H1 (cell line): ENCODE data around the gene PRSS16. TPM values are rescaled to one million over a fixed set of nuclear protein-coding genes. Genes with fewer than 3 reads are reported as not detected.

Experiments
- CTCF ChIA-PET: fragments of 300-600 bp; sonication (Branson Sonifier 250); formaldehyde crosslinking; loops from one replicate; lab custom pipeline; 2021; ENCODE audit not compliant: partially characterized antibody; lab: Charles Lee
- POLR2A ChIA-PET: fragments of 300-600 bp; sonication (Branson Sonifier 250); formaldehyde crosslinking; loops from one replicate; lab custom pipeline; 2021; ENCODE audit warnings: inconsistent platforms; ENCODE audit not compliant: partially characterized antibody; lab: Charles Lee
- DNase-seq, 2 experiments: peaks; one replicate each; pipeline versions ENCODE4 v3.0.0 to v3.0.0-alpha.2; 2010 to 2022; ENCODE audit warnings: low spot score in 2 of 2, low read depth in 1 of 2, mixed read lengths in 1 of 2
- FAIRE-seq: peaks from 2 replicates; lab custom pipeline; 2011; peaks lifted over from hg19 to GRCh38; lab: Jason Lieb, UNC
- H2AFZ ChIP-seq: 2 replicates; pipeline ENCODE4 v1.8.1; 2012; ENCODE audit warnings: low read length, inconsistent platforms
- H2AK5ac ChIP-seq: 2 replicates; pipeline ENCODE4 v1.6.1; 2013; ENCODE audit warnings: low read depth, low read length
- H2BK120ac ChIP-seq: replicated peaks from 2 replicates; pipeline ENCODE3; 2013; ENCODE audit warnings: low read depth, low read length, inconsistent platforms
- H2BK12ac ChIP-seq: 2 replicates; pipeline ENCODE4 v1.6.1; 2013; ENCODE audit warnings: low read depth, low read length
- H2BK15ac ChIP-seq: 2 replicates; pipeline ENCODE4 v1.6.1; 2013; ENCODE audit warnings: low read length
- H2BK20ac ChIP-seq: 2 replicates; pipeline ENCODE4 v1.6.1; 2013; ENCODE audit warnings: low read length
- H2BK5ac ChIP-seq: 2 replicates; pipeline ENCODE4 v1.6.1; 2013; ENCODE audit warnings: low read depth, low read length
- H3K14ac ChIP-seq: 2 replicates; pipeline ENCODE4 v1.6.1; 2013; ENCODE audit warnings: inconsistent platforms; ENCODE audit not compliant: insufficient read length
- H3K18ac ChIP-seq: 2 replicates; pipeline ENCODE4 v1.6.1; 2013; ENCODE audit warnings: low read length; ENCODE audit errors: extremely low read depth
- H3K23ac ChIP-seq: 2 replicates; pipeline ENCODE4 v1.6.1; 2013; ENCODE audit warnings: inconsistent platforms; ENCODE audit not compliant: insufficient read length
- H3K23me2 ChIP-seq: 2 replicates; pipeline ENCODE4 v1.6.1; 2013; ENCODE audit warnings: low read depth, low read length
- H3K27ac ChIP-seq: 2 replicates; pipeline ENCODE4 v1.6.1; 2011; ENCODE audit warnings: low read depth, low read length, inconsistent platforms
- H3K27me3 ChIP-seq, 4 experiments: replicated peaks in 1 of 4; 1 replicate in 1 of 4; 2 replicates in 3 of 4; pipeline versions ENCODE4 v1.6.1 to v1.8.1; 2011 to 2013; ENCODE audit warnings: low read length in 3 of 4, mild to moderate bottlenecking in 3 of 4, inconsistent platforms in 2 of 4, mixed read lengths in 2 of 4, moderate library complexity in 1 of 4; ENCODE audit not compliant: control insufficient read depth in 3 of 4, insufficient read depth in 3 of 4; ENCODE audit errors: extremely low read depth in 1 of 4
- H3K36me3 ChIP-seq, 4 experiments: 2 replicates each; pipeline versions ENCODE4 v1.6.1 to v1.8.1; 2011 to 2013; ENCODE audit warnings: mild to moderate bottlenecking in 4 of 4, low read length in 3 of 4, moderate library complexity in 2 of 4, control low read depth in 1 of 4, inconsistent platforms in 1 of 4; ENCODE audit not compliant: insufficient read depth in 4 of 4, control insufficient read depth in 2 of 4
- H3K4ac ChIP-seq: replicated peaks from 2 replicates; pipeline ENCODE3; 2013; ENCODE audit warnings: low read length, low read depth, mixed read lengths, inconsistent platforms; ENCODE audit not compliant: insufficient read length
- H3K4me1 ChIP-seq, 4 experiments: replicated peaks in 1 of 4; 1 replicate in 1 of 4; 2 replicates in 3 of 4; pipeline versions ENCODE4 v1.6.1 to v1.8.1; 2011 to 2013; ENCODE audit warnings: low read length in 3 of 4, inconsistent platforms in 2 of 4, mixed read lengths in 1 of 4; ENCODE audit not compliant: insufficient read depth in 4 of 4, control insufficient read depth in 3 of 4
- H3K4me2 ChIP-seq, 2 experiments: 2 replicates each; pipeline versions ENCODE4 v1.6.1 to v1.8.1; 2011 to 2013; ENCODE audit warnings: low read depth in 2 of 2, low read length in 2 of 2, control low read depth in 1 of 2, inconsistent platforms in 1 of 2, mild to moderate bottlenecking in 1 of 2; ENCODE audit not compliant: insufficient read depth in 1 of 2
- H3K4me3 ChIP-seq, 4 experiments: fragments of 200-600, 300-600 bp in 1 of 4; sonication (generic), shearing (Covaris generic), sonication (Bioruptor Twin) in 1 of 4; 2 replicates each; pipeline versions ENCODE4 v1.5.1 to v1.8.1; 2011 to 2016; ENCODE audit warnings: low read length in 4 of 4, low read depth in 3 of 4, control low read depth in 2 of 4, inconsistent platforms in 2 of 4, mild to moderate bottlenecking in 2 of 4, mixed read lengths in 1 of 4, moderate library complexity in 1 of 4; ENCODE audit not compliant: insufficient read depth in 2 of 4; ENCODE audit errors: extremely low read depth in 1 of 4
- H3K56ac ChIP-seq: replicated peaks from 2 replicates; pipeline ENCODE3; 2013; ENCODE audit warnings: low read depth, mild to moderate bottlenecking, mixed read lengths, low read length, inconsistent platforms; ENCODE audit not compliant: insufficient read length
- H3K79me1 ChIP-seq: 2 replicates; pipeline ENCODE4 v1.6.1; 2013; ENCODE audit warnings: low read depth, low read length, control low read depth
- H3K79me2 ChIP-seq, 2 experiments: 2 replicates each; pipeline versions ENCODE4 v1.6.1 to v1.8.1; 2012 to 2013; ENCODE audit warnings: low read length in 2 of 2, mild to moderate bottlenecking in 2 of 2, inconsistent platforms in 1 of 2; ENCODE audit not compliant: insufficient read depth in 2 of 2, control insufficient read depth in 1 of 2
- H3K9ac ChIP-seq, 4 experiments: replicated peaks in 1 of 4; 1 replicate in 1 of 4; 2 replicates in 3 of 4; pipeline versions ENCODE4 v1.6.1 to v1.8.1; 2011 to 2013; ENCODE audit warnings: low read depth in 3 of 4, low read length in 3 of 4, control low read depth in 2 of 4, mild to moderate bottlenecking in 2 of 4, moderate library complexity in 2 of 4, inconsistent platforms in 1 of 4; ENCODE audit errors: extremely low read depth in 1 of 4
- H3K9me3 ChIP-seq, 2 experiments: 2 replicates each; pipeline versions ENCODE4 v1.6.1 to v1.8.1; 2012 to 2013; ENCODE audit warnings: mild to moderate bottlenecking in 2 of 2, moderate library complexity in 2 of 2, control low read depth in 1 of 2, inconsistent platforms in 1 of 2, low read depth in 1 of 2, low read length in 1 of 2, mixed read lengths in 1 of 2; ENCODE audit not compliant: insufficient read depth in 2 of 2
- H4K20me1 ChIP-seq, 2 experiments: replicated peaks in 1 of 2; 2 replicates each; pipeline versions ENCODE3 to v1.8.1; 2011 to 2013; ENCODE audit warnings: inconsistent platforms in 2 of 2, low read length in 2 of 2, mild to moderate bottlenecking in 1 of 2; ENCODE audit not compliant: insufficient read depth in 2 of 2, control insufficient read depth in 1 of 2
- H4K5ac ChIP-seq: 2 replicates; pipeline ENCODE4 v1.6.1; 2013; ENCODE audit warnings: low read length, low read depth, mixed read lengths, inconsistent platforms; ENCODE audit not compliant: insufficient read length
- H4K8ac ChIP-seq: 2 replicates; pipeline ENCODE4 v1.8.0; 2013; ENCODE audit warnings: mild to moderate bottlenecking, moderate library complexity, low read length, inconsistent platforms; ENCODE audit not compliant: insufficient read depth; ENCODE audit errors: extremely low read depth
- H4K91ac ChIP-seq: replicated peaks from 2 replicates; pipeline ENCODE3; 2013; ENCODE audit warnings: low read length, mixed read lengths, inconsistent platforms; ENCODE audit not compliant: insufficient read length
- KDM4A ChIP-seq: IDR thresholded peaks from one replicate; pipeline ENCODE4 v1.7.1; 2012; ENCODE audit warnings: low read depth, mild to moderate bottlenecking, moderate library complexity, low read length, inconsistent platforms; ENCODE audit not compliant: severe bottlenecking
- SP1 ChIP-seq: IDR thresholded peaks from 2 replicates; pipeline ENCODE4 v1.6.1; 2011; ENCODE audit warnings: low read depth, low read length
- TBP ChIP-seq: IDR thresholded peaks from 2 replicates; pipeline ENCODE4 v1.6.1; 2011; ENCODE audit warnings: low read depth, low read length, improper control_type of control experiment
- WGBS, 2 experiments: shearing (Covaris generic) in 1 of 2; methylation state at CpG; one replicate each; pipeline versions ENCODE4 v1.1.6 to v1.1.7; 2013 to 2015; ENCODE audit warnings: low lambda C conversion rate in 2 of 2, mixed read lengths in 2 of 2, inconsistent platforms in 1 of 2, low coverage in 1 of 2, missing lambda C conversion rate in 1 of 2; ENCODE audit not compliant: insufficient replicate concordance in 2 of 2, insufficient coverage in 1 of 2, insufficient read length in 1 of 2; ENCODE audit errors: extremely low coverage in 1 of 2, missing lambda C conversion rate in 1 of 2; 5-methylcytosine and 5-hydroxymethylcytosine counted together
- polyA plus RNA-seq, 7 experiments: library from polyadenylated mRNA; depleted of rRNA in 3 of 7; stranded (reverse) in 5 of 7; unstranded in 2 of 7; fragments of >200 nt in 5 of 7; fragments of 200-250 nt in 2 of 7; gene quantifications; 1 replicate in 5 of 7; 2 replicates in 1 of 7; 4 replicates in 1 of 7; pipeline versions ENCODE4 v1.2.1 to v1.2.3, GENCODE V29; 2011 to 2013; ENCODE audit warnings: missing spikeins in 2 of 7, mixed read lengths in 2 of 7
- total RNA-seq: library from RNA; stranded (reverse); fragmentation: NEBNext Ultra II Directional; extraction: Animal tissue kit (Norgen Biotek cat#: 25700); gene quantifications from 2 replicates; pipeline ENCODE4 v1.2.1, GENCODE V29; 2021

Gene PRSS16
- total and polyA plus RNA-seq, 2 of the 8 experiments (the other 6 are each of a cell fraction or from before 2014, with no cell fraction given): 20.2 to 38.9 TPM

DNA sequence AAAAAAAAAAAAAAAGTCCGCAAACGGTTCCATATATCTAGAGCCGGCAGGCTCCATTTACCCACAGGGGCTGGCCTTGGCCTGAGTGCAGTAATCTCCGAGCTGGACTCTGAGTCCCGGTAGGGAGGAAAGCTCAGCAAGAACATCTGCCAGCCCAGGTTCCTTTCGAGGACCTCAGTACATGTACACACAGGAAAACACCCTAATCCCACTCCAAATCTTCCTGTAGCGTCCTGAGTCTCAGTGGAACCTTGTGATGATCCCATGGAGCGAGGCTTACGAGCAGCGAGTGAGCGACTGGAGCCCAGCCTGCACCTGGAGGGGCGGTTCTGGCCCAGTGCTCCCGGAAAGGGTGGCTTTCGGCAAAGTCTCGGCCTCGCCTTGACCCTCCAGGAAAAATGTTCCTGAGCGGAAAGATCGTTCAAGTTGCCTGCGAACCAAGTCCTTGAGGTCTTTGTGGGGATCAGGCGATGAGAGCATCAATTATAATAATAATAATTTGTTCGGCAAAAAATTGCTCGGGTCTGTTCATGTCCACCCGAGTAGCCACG, 32.1 kb downstream of the PRSS16 start:
- no peak overlapping the region for H3K23ac ChIP-seq
- H3K4me3 ChIP-seq: peak overlapping the region; percentile 85 to 93 (median 90)
- DNase-seq: peak in 1 of 2 experiments; percentile 70
- H3K79me2 ChIP-seq: no peaks in the 10 kb centered on the region
- no peak overlapping the region for H2BK120ac ChIP-seq
- no peaks in the 10 kb centered on the region for H3K79me1 ChIP-seq
- 0 out of 2 replicates have a peak overlapping the region, but pooled peaks have one; percentile 25 for H2BK15ac ChIP-seq
- H3K9ac ChIP-seq: peak overlapping the region; percentile 42 to 56 (median 48); a peak in 5 of 7 replicates
- H3K27ac ChIP-seq: no peak overlapping the region
- H3K56ac ChIP-seq: no peak overlapping the region
- H2AFZ ChIP-seq: peak overlapping the region; percentile 100
- H2BK20ac ChIP-seq: no peak overlapping the region
- H3K4ac ChIP-seq: no peak overlapping the region
- peak overlapping the region; percentile 48 for H3K18ac ChIP-seq
- WGBS, 2 experiments: 2% methylated on average over 22 of the region's 24 CpGs; no CpG with 5 or more reads in 1 of the 2 experiments
- H2AK5ac ChIP-seq: no peak overlapping the region
- no peak overlapping the region for H4K8ac ChIP-seq
- H2BK12ac ChIP-seq: no peak overlapping the region
- no peak for FAIRE-seq
- no peak overlapping the region for H4K5ac ChIP-seq
- peaks cover 5% of the 10 kb centered on the region for H3K23me2 ChIP-seq
- H2BK5ac ChIP-seq: no peak overlapping the region; the same call in 1 of the 2 replicates
- no peaks in the 10 kb centered on the region for H3K9me3 ChIP-seq
- POLR2A ChIA-PET: interaction anchor here (0.6 to 1.2 kb wide), 3 partner anchors 15 to 132 kb away, joined by 3 to 4 read pairs (median 3); a partner anchor contains a TSS
- no peak overlapping the region for H4K91ac ChIP-seq
- no peak overlapping the region for H3K14ac ChIP-seq
- H3K36me3 ChIP-seq: no peaks in the 10 kb centered on the region
- CTCF ChIA-PET: interaction anchor here (0.7 to 1.8 kb wide), 5 partner anchors 10 to 46 kb away, joined by 3 to 4 read pairs (median 3); no protein-coding TSS in a partner anchor
- no peaks in the 10 kb centered on the region for H3K4me1 ChIP-seq
- H4K20me1 ChIP-seq: no peaks in the 10 kb centered on the region
- peak overlapping the region; percentile 81 to 93 for H3K4me2 ChIP-seq
- H3K27me3 ChIP-seq: peaks cover 0 to 3% (median 1%) of the 10 kb centered on the region in 4 experiments; a peak in 3 of 7 replicates
- TF ChIP-seq SP1 (no peak), KDM4A (peak; percentile 70), TBP (no peak)
